Activated naive CD8-positive, alpha-beta T cell treated with anti-CD3 and anti-CD28 coated beads, Interleukin-2, amount 50 U/mL, for 16 hours (primary cell): ENCODE measurements around the gene LCAT.
A peak's percentile ranks its signal among the peaks of the same experiment; 100 is the strongest.
"Not testable (repeated sequence)": the region's sequence is repeated elsewhere in the genome, so short reads cannot be mapped to it uniquely, and the experiment has no call there.

Source experiments
- DNase-seq: peaks from one replicate; pipeline ENCODE4 v3.0.0-alpha.2; 2020; ENCODE audit warnings: low read depth, low spot score

LCAT gene

GRCh38 chr16:67943619-67944504 lies at the start of gene LCAT:
TSS of gene LCAT (minus strand) at chr16:67944120. CDS start at chr16:67944101, 19 bp downstream.
- DNase-seq, result no peak

DNA sequence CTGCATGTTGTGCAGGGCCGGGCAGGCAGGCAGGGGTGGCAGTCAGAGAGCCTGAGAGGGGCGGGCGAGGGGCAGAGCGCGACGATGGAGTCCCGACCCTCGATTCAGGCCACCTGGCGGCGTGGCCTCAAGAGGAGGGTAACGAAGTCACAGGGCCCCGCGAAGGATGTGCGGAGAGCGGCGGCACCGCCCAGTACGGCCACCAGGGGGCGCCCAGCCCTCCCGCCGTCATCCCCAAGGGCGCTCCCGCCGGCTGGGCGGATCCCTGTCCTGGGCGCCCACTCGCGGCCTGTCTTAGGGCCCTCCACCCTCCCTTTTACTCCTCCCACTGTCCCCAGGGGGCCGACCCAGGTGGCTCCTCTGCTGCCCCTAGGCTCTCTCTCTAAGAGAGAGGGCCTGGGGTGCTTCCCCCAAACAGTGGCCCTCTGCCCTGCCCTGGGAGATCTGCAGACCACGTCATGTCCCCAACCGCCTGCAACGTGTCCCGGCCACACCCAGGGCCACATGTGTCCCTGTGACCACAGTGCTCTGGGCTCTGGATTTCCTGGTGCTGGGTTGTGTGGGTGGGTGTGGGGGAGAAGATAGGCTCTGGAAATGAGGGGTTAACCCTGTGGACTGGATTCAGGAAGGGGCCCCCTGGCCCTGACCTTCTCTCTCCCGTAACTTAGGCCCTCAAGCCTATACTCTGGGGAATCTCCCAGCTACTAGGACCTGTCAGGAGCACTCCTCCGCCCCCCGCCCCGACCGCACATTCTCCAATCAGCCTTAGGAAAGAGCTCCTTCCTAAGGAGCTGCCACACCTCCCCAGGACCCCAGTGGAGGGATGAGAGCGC lies 49.5 kb upstream of the LCAT start:
- peak; percentile 62 for DNase-seq

GRCh38 chr16:67992661-67993206 lies 48.8 kb upstream of the LCAT start:
- no peak for DNase-seq

- DNase-seq, result no peak
Measured at GRCh38 chr16:67990018-67990386, 46.1 kb upstream of the LCAT start.

- DNase-seq, result no peak
Measured at GRCh38 chr16:67989322-67990017, 45.5 kb upstream of the LCAT start.

- DNase-seq, result no peak
Measured at GRCh38 chr16:67988675-67989074, 44.8 kb upstream of the LCAT start.

DNA sequence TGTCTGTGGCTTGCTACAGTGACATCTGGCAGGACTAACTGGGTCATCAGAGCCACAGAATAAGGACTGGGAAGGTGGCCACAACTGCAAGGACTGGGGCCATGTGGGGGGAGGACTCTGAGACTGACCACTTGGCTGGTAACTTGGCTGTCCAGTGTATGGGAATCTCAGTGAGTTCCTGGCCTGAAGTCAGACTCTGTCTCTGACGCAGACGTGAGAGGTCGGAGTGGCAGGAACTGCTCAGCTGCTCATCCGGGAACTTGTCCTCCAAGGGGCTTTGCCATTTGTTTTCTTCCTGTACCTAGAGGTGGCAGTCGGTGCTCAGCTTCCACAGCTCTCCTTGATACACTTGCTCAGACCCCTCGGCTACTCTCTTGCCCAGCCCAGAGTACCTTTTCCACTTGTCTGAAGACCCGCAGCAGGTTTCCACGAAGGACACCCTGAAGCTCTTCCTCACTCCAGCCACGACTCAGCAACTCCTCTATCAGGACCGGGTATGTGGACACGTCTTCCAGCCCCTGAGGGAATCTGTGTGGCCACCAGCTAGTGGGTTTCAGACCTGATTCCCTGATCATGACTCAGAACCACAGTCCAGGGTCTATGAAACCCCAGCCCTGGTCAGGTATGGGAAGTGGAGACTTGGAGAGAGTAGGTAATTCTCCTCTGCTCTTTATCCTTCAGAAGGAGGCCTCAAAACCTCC lies 43.7 kb upstream of the LCAT start:
- no peak for DNase-seq

- DNase-seq, result no peak
Measured at GRCh38 chr16:67986949-67987348, 43.0 kb upstream of the LCAT start.

GRCh38 chr16:67982011-67982696 lies 38.2 kb upstream of the LCAT start:
- DNase-seq, result no peak

DNA sequence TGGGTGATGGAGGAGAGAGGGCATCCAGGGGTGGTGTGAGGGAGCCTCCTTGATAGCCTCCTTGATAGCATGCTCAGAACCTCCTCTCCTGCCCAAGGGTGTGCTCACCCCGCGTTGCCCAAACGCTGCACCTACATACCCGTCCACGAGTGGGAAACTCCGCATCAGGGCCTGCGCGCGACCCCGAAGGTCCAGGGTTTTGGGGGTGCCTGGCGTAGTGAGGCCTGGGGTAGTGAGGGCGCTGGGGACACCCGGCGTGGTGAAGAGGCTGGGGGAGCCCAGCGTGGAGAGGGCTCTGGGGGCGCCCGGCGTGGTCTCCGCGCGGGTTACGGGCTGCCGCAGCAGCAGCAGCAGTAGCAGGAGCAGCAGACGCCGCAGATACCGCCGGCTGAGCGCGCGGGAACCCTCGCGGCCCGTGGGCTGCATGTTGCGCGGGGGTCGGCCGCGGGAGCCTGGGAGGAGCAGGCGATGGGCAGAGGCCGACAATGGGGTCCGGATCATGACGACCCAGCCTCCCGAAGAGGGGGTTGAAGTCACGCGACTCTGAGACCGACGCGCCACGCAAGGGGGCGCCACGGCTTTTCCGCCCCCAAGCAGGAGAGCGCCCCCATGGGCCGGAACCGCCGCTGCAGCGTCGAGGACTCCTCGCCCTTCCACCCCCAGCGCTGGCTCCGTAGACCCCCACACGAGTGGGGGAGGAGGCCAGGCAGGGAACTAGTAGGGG lies 36.2 kb upstream of the LCAT start, which contains the start of gene DPEP3:
Gene DPEP3 (minus strand): TSS at position 545 of the 724 bp plus-strand sequence. CDS start 119 bp downstream, at position 426.
- no peak for DNase-seq

DNA sequence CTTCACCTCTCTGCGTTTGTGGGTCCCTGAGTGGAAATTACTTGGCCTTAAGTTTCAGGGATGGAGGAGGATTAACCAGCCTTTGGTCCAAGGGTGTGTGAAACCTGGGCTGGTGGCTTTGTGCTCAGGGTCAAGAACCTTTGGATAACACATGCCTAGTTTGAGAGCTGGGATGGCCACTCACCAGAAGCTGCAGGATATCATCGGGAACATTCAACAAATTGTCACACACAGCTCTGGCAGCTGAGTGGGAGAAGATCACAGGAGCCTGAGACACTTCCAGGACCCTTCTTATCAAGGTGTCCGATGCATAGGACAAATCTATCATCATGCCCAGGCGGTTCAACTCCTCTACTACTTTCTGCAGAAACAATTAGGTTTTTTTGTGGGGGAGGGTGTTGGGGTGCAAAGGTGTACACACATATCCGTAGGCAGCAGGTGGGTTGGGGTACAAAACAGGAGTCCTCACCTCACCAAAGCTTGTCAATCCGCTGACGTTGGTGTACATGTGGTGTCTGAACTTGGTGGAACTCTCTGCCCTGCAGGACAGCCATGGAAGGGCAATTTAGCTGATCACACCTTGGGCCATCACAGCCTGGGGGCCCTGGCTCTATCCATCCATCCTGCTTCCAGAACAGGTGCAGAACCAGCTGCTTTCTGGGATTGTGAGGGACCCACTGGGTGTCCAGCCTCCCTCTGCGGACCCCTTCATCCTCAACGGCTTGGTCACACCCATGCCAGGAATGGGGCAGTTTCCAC lies 33.7 kb upstream of the LCAT start:
- DNase-seq, result no peak

DNA sequence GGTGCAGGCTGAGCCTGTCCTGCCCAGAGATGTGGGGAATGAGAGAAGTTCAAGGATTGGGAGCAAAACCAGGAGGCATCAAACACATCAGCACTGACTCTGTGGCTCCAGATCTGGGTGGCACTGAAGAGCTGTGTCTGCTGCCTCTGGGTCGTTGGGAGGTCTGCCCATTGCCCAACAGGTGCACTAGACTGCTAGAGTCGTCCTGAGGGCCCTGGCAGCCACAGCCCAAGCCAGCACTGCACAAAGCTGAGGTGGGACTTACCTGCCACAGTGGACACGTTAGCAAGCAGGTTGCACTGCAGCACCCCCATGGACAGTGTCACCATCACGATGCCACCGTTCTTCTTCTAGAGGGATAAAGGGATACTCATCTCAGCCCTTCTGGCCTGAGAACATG lies 33.1 kb upstream of the LCAT start:
- no peak for DNase-seq

DNA sequence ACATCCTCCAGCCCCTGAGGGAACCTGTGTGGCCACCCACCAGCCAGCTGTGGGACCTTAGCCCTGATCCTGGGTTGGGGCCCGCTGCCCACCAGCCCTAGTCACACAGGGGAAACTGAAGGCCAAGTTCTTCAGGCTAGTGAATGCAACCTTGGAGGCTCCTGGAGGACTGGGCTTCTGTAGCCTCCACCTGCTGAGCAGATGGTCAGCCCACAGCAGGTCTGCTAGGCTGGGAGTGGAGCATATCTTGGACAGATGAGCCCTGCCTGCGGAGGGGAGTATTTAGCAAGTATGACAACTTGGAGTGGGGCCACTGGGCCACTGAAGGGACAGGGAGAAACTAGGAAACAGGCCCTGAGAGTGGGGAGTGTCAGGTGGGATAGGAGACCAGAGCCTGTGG lies 32.3 kb upstream of the LCAT start:
- DNase-seq, result no peak

- no peak for DNase-seq
Measured at GRCh38 chr16:67975321-67976105, 31.6 kb upstream of the LCAT start.

DNA sequence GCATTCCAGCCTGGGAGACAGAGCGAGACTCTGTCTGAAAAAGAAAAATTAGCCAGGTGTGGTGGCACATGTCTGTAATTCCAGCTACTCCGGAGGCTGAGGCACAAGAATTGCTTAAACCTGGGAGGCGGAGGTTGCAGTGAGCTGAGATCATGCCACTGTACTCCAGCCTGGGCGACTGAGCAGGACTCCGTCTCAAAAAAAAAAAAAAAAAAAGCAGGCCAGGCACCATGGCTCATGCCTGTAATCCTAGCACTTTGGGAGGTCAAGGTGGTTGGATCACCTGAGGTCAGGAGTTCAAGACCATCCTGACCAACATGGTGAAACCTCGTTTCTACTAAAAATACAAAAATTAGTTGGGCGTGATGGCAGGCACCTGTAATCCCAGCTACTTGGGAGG lies 28.4 kb upstream of the LCAT start:
- not testable (repeated sequence) for DNase-seq

- DNase-seq, result no peak
Measured at GRCh38 chr16:67971111-67971510, 27.2 kb upstream of the LCAT start.

DNA sequence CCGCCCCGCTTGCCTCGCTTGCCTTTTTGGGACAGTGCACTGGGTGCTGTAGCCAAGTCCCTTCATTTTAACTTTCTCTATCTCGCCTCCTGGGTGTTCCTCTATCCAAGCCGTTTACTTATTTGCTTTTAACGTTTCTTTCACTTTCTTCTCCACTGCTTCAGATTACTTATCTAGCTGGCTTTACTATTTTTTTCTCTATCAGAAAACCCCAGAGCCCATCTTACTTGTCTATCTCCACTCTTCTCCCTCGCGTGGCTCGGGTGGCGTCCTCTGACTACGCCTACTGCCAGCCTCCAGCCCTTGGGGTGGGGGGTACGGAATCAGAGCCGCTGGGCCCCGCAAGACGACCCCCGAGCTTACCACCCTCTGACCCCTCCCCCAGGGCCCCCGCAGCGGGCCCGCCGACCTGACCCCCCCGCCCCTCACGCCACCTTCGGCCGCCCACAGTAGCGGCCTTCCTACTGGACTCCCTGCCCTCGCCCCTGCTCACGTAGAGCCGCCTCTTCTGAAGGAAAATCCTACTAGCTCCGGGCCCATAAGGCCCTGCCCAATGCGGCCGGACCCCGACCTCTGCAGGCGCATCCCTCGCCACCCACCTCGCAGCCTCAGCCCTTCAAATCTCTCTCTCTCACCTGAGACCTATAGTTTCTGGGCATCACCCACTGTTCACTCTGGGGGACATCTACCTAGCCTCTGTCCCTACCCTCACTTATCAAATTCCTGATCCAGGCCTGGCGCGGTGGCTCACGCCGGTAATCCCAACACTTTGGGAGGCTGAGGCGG lies 25.5 kb upstream of the LCAT start:
- DNase-seq, result no peak
